Measurements from ENCODE around the gene TMEM138.
"Not testable (repeated sequence)": the region's sequence is repeated elsewhere in the genome, so short reads cannot be mapped to it uniquely, and the experiment has no call there.

TMEM138 gene

DNA sequence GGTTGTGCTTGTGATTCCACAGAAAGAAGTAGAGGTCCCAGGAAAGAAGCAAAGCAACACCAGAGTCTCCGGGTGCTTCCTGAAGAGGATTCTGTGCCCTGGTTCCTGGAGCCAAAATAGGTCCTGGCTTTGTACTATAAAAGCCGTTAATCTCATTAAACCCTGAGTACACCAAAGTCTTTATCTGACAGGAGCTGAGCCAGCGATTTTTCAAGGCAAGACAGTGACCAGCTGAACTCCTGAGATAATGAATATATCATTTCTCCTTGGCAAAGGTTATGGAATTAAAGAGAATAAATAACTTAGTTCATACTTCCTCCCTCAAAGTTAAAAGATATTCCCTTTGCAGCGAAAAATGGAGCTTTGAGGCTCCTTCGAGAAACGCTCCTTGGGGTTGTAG, 5.2 kb downstream of the TMEM138 start:
- no peak overlapping the region for H3K9ac ChIP-seq (ENCODE audit: low read length in 2 of 2)
- peaks cover 35 to 50% of the 10 kb centered on the region in 2 donors for H3K36me3 ChIP-seq (ENCODE audit: control insufficient read depth in 2 of 2, insufficient read depth in 2 of 2, low read length in 2 of 2)
- H3K4me3 ChIP-seq (ENCODE audit: low read length in 2 of 2): no peak overlapping the region
- H3K27me3 ChIP-seq (ENCODE audit: control insufficient read depth in 1 of 2, insufficient read depth in 2 of 2, low read length in 2 of 2): no peaks in the 10 kb centered on the region
- H3K9me3 ChIP-seq (ENCODE audit: control insufficient read depth in 2 of 2, low read length in 2 of 2): no peaks in the 10 kb centered on the region
- H3K4me1 ChIP-seq (ENCODE audit: control insufficient read depth, insufficient read depth, low read length): peaks cover 8% of the 10 kb centered on the region
- no peak overlapping the region for H3K27ac ChIP-seq (ENCODE audit: low read length)

DNA sequence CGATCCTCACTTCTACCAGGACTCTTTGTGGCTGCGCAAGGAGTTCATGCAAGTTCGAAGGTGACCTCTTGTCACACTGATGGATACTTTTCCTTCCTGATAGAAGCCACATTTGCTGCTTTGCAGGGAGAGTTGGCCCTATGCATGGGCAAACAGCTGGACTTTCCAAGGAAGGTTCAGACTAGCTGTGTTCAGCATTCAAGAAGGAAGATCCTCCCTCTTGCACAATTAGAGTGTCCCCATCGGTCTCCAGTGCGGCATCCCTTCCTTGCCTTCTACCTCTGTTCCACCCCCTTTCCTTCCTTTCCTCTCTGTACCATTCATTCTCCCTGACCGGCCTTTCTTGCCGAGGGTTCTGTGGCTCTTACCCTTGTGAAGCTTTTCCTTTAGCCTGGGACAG, 6.5 kb downstream of the TMEM138 start:
- H3K9me3 ChIP-seq (ENCODE audit: control insufficient read depth in 2 of 2, low read length in 2 of 2): no peaks in the 10 kb centered on the region
- peaks cover 4% of the 10 kb centered on the region for H3K4me1 ChIP-seq (ENCODE audit: control insufficient read depth, insufficient read depth, low read length)
- no peak overlapping the region for H3K27ac ChIP-seq (ENCODE audit: low read length)
- peaks cover 35 to 50% of the 10 kb centered on the region in 2 donors for H3K36me3 ChIP-seq (ENCODE audit: control insufficient read depth in 2 of 2, insufficient read depth in 2 of 2, low read length in 2 of 2)
- no peak overlapping the region for H3K4me3 ChIP-seq (ENCODE audit: low read length in 2 of 2)
- no peak overlapping the region for H3K9ac ChIP-seq (ENCODE audit: low read length in 2 of 2)
- H3K27me3 ChIP-seq (ENCODE audit: control insufficient read depth in 1 of 2, insufficient read depth in 2 of 2, low read length in 2 of 2): no peaks in the 10 kb centered on the region

DNA sequence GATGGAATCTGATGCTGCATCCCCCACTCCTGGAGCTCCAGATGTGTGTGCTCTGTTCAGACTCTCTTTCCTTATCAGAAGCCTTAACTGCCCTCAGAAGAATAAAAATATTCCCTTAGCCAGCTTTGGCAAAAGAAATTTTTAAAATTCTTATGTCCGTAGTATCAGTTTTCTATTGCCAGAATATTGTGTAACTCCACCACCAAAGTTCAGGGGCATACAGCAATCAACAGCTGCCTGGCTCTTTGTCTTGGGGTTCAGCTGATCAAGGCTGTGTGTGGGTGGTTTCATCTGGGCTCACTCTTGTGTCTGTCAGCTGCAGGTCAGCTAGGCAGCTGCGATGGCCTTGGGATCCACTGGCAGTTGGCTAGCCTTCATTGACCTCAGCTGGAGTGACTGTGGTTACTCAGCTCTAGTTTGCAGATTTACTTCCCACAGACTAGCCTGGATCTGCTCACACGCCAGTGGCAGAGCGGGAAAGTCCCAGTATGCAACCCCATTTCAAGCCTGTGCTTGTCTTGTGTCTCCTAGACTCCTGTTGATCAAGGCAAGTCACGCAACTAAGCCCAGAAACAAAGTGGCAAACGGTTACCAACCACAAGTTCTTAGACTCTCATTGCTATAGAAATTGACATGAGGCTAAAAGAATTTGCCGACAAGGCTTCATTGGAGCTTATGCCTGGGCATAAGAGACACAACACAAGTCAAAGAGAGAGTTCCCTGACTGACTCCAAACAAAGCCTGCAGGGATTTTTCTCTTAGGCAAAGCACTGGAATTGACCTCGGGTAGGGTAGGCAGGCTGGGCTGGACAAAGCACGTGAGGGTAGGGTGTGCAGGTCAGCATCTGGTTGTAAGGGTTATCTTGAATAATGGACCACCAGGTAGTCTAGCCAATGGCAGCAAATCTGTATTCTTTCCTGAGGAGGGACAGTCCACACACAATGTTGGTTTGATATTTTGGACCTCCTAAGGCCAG, 7.5 kb downstream of the TMEM138 start:
- no peak overlapping the region for H3K4me3 ChIP-seq (ENCODE audit: low read length in 2 of 2)
- no peak overlapping the region for H3K9ac ChIP-seq (ENCODE audit: low read length in 2 of 2)
- H3K27ac ChIP-seq (ENCODE audit: low read length): no peak overlapping the region
- H3K4me1 ChIP-seq (ENCODE audit: control insufficient read depth, insufficient read depth, low read length): peaks cover 4% of the 10 kb centered on the region
- no peaks in the 10 kb centered on the region for H3K9me3 ChIP-seq (ENCODE audit: control insufficient read depth in 2 of 2, low read length in 2 of 2)
- H3K27me3 ChIP-seq (ENCODE audit: control insufficient read depth in 1 of 2, insufficient read depth in 2 of 2, low read length in 2 of 2): no peaks in the 10 kb centered on the region
- H3K36me3 ChIP-seq (ENCODE audit: control insufficient read depth in 2 of 2, insufficient read depth in 2 of 2, low read length in 2 of 2): peaks cover 31 to 44% of the 10 kb centered on the region in 2 donors

DNA sequence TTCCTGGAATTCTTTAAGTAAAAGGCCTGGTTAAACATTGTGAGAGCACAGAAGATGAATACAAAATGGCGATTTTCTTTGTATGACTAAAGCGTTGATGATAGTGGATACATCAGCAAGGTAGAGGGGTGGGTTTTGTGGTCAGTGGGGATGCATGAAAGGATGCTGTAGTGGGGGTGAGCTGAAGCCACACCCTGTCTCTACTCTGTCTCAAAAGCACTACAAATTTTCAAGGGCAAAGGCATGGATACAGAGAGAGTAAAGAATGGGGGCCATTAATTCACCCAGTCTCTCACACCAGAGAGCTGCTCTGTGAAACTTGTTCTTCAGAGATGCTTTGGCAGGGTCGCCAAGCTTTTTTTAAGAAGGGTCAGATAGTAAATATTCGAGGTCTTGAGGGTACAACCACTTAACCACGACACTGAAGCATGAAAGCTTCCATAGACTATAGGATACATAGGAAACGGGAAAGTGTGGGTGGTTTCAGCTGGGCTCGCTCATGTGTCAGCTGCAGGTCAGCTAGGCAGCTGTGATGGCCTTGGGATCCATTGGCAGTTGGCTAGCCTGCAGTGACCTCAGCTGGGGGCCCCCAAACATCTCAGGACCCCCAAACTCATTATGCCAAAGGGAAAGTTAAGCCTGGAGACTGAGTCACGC, 8.3 kb downstream of the TMEM138 start:
- H3K36me3 ChIP-seq (ENCODE audit: control insufficient read depth in 2 of 2, insufficient read depth in 2 of 2, low read length in 2 of 2): peaks cover 31 to 41% of the 10 kb centered on the region in 2 donors
- no peaks in the 10 kb centered on the region for H3K9me3 ChIP-seq (ENCODE audit: control insufficient read depth in 2 of 2, low read length in 2 of 2)
- no peak overlapping the region for H3K9ac ChIP-seq (ENCODE audit: low read length in 2 of 2)
- peaks cover 4% of the 10 kb centered on the region for H3K4me1 ChIP-seq (ENCODE audit: control insufficient read depth, insufficient read depth, low read length)
- no peak overlapping the region for H3K4me3 ChIP-seq (ENCODE audit: low read length in 2 of 2)
- H3K27ac ChIP-seq (ENCODE audit: low read length): no peak overlapping the region
- no peaks in the 10 kb centered on the region for H3K27me3 ChIP-seq (ENCODE audit: control insufficient read depth in 1 of 2, insufficient read depth in 2 of 2, low read length in 2 of 2)

DNA sequence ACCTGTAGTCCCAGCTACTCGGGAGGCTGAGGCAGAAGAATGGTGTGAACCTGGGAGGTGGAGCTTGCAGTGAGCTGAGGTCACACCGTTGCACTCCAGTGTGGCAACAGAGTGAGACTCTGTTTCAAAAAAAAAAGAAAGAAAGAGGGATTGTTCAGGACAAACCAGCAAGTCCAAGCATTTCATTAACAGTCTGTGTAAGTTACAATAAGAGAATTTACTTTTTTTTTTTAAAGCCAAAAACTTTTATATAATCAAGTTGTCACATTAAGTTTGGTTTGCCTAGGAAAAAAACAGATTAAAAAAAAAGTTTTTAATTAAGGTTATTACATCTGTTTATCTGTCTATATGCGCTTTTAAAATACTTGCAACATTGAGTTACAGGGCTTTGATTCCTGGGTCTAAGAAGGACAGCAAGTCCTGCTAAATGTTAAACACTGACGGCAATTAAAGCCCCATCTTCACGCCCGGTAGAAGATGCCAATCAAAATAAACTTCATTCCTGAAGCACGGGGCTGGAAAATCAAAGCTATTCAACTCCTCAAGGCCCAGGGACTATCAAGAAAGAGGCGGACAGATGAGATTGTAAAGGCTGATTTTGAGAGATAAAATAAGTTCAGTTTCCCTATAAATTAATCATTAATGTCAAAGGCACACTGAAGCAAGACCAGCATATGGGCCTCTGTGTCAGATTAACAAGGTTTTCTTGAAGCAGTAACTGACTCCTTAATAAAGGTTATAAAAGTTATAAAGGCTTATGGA, 10.7 kb downstream of the TMEM138 start:
- H3K9ac ChIP-seq (ENCODE audit: low read length in 2 of 2): no peak overlapping the region
- H3K27me3 ChIP-seq (ENCODE audit: control insufficient read depth in 1 of 2, insufficient read depth in 2 of 2, low read length in 2 of 2): no peaks in the 10 kb centered on the region
- no peak overlapping the region for H3K4me3 ChIP-seq (ENCODE audit: low read length in 2 of 2)
- peaks cover 4% of the 10 kb centered on the region for H3K4me1 ChIP-seq (ENCODE audit: control insufficient read depth, insufficient read depth, low read length)
- H3K27ac ChIP-seq (ENCODE audit: low read length): no peak overlapping the region
- no peaks in the 10 kb centered on the region for H3K9me3 ChIP-seq (ENCODE audit: control insufficient read depth in 2 of 2, low read length in 2 of 2)
- peaks cover 16 to 21% of the 10 kb centered on the region in 2 donors for H3K36me3 ChIP-seq (ENCODE audit: control insufficient read depth in 2 of 2, insufficient read depth in 2 of 2, low read length in 2 of 2)

DNA sequence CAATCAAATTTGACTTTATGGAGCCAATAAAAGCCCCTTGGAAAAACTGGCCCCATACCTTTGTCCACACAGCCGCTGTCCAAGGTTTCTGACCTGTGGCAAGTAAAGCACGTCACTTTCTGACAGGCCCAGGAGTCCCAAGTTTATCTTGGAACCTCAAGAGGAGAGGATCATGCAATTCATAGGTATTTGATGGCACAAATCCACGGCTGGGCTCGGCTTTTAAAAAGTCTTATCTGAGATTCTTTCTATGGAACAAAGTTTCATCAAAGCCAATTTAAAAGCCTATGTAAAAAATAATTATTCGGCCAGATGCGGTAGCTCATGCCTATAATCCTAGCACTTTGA, 13.6 kb downstream of the TMEM138 start:
- peaks cover 2 to 4% of the 10 kb centered on the region in 2 donors for H3K36me3 ChIP-seq (ENCODE audit: control insufficient read depth in 2 of 2, insufficient read depth in 2 of 2, low read length in 2 of 2)
- no peak overlapping the region for H3K9ac ChIP-seq (ENCODE audit: low read length in 2 of 2)
- no peaks in the 10 kb centered on the region for H3K27me3 ChIP-seq (ENCODE audit: control insufficient read depth in 1 of 2, insufficient read depth in 2 of 2, low read length in 2 of 2)
- no peaks in the 10 kb centered on the region for H3K4me1 ChIP-seq (ENCODE audit: control insufficient read depth, insufficient read depth, low read length)
- no peaks in the 10 kb centered on the region for H3K9me3 ChIP-seq (ENCODE audit: control insufficient read depth in 2 of 2, low read length in 2 of 2)
- H3K27ac ChIP-seq (ENCODE audit: low read length): no peak overlapping the region
- no peak overlapping the region for H3K4me3 ChIP-seq (ENCODE audit: low read length in 2 of 2)

DNA sequence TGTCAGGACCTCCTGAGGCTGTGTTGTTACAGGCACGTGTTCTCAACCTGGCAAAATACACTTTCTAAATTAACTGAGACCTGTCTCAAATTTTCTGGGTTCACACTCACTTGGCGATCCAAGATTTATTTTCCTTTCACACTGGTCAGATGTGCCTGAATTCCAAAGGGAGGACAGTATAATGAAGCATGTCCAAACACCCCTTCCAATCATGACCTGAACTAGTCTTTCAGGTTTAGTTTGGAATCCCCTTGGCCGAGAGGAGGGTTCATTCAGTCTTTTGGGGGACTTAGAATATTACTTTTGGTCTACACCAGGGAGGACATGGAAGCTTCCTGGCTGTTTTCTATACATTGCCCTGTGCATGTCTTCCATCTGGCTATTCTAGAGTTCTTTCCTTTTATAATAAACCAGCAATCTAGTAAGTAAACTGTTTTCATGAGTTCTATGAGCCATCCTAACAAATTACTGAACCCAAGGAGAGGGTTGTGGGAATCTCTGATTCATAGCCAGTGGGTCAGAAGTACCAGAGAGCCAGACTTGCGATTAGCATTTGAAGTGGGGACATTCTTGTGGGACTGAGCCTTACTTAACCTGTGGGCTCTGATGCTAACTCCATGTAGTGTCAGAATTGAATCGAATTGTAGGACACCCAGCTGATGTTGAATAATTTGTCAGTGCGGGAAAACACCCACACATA, 15.4 kb downstream of the TMEM138 start:
- Histone ChIP-seq H3K27ac (ENCODE audit: low read length) (no peak overlapping the region), H3K9me3 (ENCODE audit: control insufficient read depth in 2 of 2, low read length in 2 of 2) (no peaks in the 10 kb centered on the region), H3K9ac (ENCODE audit: low read length in 2 of 2) (no peak overlapping the region), H3K4me1 (ENCODE audit: control insufficient read depth, insufficient read depth, low read length) (no peaks in the 10 kb centered on the region), H3K36me3 (ENCODE audit: control insufficient read depth in 2 of 2, insufficient read depth in 2 of 2, low read length in 2 of 2) (peaks cover 2 to 4% of the 10 kb centered on the region in 2 donors), H3K4me3 (ENCODE audit: low read length in 2 of 2) (no peak overlapping the region), H3K27me3 (ENCODE audit: control insufficient read depth in 1 of 2, insufficient read depth in 2 of 2, low read length in 2 of 2) (no peaks in the 10 kb centered on the region)

DNA sequence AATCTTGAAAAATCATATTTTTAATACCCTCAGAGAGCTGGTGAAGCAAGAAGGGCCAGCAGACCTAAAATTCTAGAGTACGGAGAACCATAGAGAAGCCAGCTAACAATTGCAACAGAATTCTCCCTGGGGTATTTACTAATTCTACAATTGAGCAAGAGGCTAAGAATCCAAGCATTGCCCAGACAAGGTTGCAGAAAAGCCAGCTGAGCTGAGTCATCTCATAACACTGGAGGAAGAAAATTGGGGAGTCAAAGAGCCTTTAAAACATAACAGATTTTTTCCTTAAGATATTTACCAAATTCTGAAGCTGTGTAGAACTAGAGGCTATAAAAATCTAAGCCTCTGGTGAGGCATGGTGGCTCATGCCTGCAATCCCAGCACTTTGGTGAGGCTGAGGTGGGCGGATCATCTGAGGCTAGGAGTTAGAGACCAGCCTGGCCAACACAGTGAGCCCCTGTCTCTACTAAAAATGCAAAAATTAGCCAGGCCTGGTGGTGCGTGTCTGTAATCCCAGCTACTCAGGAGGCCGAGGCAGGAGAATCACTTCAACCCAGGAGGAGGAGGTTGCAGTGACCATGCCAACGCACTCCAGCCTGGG, 16.6 kb downstream of the TMEM138 start:
- Histone ChIP-seq H3K4me3 (ENCODE audit: low read length in 2 of 2) (no peak overlapping the region), H3K9me3 (ENCODE audit: control insufficient read depth in 2 of 2, low read length in 2 of 2) (no peaks in the 10 kb centered on the region), H3K4me1 (ENCODE audit: control insufficient read depth, insufficient read depth, low read length) (no peaks in the 10 kb centered on the region), H3K27me3 (ENCODE audit: control insufficient read depth in 1 of 2, insufficient read depth in 2 of 2, low read length in 2 of 2) (no peaks in the 10 kb centered on the region), H3K27ac (ENCODE audit: low read length) (no peak overlapping the region), H3K9ac (ENCODE audit: low read length in 2 of 2) (no peak overlapping the region), H3K36me3 (ENCODE audit: control insufficient read depth in 2 of 2, insufficient read depth in 2 of 2, low read length in 2 of 2) (peaks cover 2 to 4% of the 10 kb centered on the region in 2 donors)

DNA sequence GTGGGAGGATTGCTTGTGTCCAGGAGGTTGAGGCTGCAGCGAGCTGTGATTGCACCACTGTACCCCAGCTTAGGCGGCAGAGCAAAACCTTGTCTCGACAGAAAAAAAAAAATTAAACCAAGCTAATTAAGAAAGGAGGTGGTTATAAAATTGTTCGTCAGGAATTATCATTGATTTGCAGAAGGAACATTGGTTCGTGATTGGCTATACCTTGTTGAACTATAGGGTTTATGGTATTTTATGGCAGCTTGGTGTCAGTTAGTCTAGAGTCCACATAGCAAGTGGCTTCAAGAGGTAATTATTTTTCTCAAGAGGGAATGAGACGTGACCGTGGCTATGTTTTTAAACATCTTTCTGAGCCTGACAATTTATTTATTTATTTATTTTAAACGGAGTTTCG, 18.7 kb downstream of the TMEM138 start:
- peaks cover 2 to 4% of the 10 kb centered on the region in 2 donors for H3K36me3 ChIP-seq (ENCODE audit: control insufficient read depth in 2 of 2, insufficient read depth in 2 of 2, low read length in 2 of 2)
- H3K4me3 ChIP-seq (ENCODE audit: low read length in 2 of 2): no peak overlapping the region
- H3K9me3 ChIP-seq (ENCODE audit: control insufficient read depth in 2 of 2, low read length in 2 of 2): no peaks in the 10 kb centered on the region
- H3K27me3 ChIP-seq (ENCODE audit: control insufficient read depth in 1 of 2, insufficient read depth in 2 of 2, low read length in 2 of 2): no peaks in the 10 kb centered on the region
- no peak overlapping the region for H3K27ac ChIP-seq (ENCODE audit: low read length)
- H3K4me1 ChIP-seq (ENCODE audit: control insufficient read depth, insufficient read depth, low read length): no peaks in the 10 kb centered on the region
- H3K9ac ChIP-seq (ENCODE audit: low read length in 2 of 2): no peak overlapping the region

DNA sequence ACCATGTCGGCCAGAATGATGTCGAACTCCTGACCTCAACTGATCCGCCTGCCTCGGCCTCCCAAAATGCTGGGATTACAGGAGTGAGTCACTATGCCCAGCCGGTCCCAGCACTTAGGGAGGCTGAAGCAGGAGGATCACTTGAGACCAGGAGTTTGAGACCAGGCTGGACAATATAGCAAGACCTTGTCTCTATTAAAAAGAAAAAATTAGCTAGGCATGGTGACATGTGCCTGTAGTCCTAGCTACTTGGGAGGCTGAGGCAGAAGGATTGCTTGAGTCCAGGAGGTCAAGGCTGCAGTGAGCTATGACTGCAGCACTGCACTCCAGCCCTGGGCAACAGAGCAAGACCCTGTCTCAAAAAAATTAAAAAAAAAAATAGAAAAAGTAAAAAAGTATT, 21.7 kb downstream of the TMEM138 start:
- H3K4me1 ChIP-seq (ENCODE audit: control insufficient read depth, insufficient read depth, low read length); H3K36me3 ChIP-seq (ENCODE audit: control insufficient read depth in 2 of 2, insufficient read depth in 2 of 2, low read length in 2 of 2); H3K9ac ChIP-seq (ENCODE audit: low read length in 2 of 2); H3K27ac ChIP-seq (ENCODE audit: low read length); H3K9me3 ChIP-seq (ENCODE audit: control insufficient read depth in 2 of 2, low read length in 2 of 2); H3K27me3 ChIP-seq (ENCODE audit: control insufficient read depth in 1 of 2, insufficient read depth in 2 of 2, low read length in 2 of 2); H3K4me3 ChIP-seq (ENCODE audit: low read length in 2 of 2): not testable (repeated sequence)

All from stomach smooth muscle (tissue), 2 donors.